Measurements from ENCODE around the gene PTPN11. TPM values are rescaled to one million over a fixed set of nuclear protein-coding genes. Genes with fewer than 3 reads are reported as not detected.

PTPN11 gene
- total RNA-seq, 1 donor from 2014 or later = 77.3 TPM

GRCh38 chr12:112420740-112421139 lies 2.0 kb downstream of the PTPN11 start:
- DNase-seq (ENCODE audit: low spot score, unreplicated experiment) = no peak
- Mint-ChIP-seq H3K27ac (peak overlapping the region; percentile 99), H3K27me3 (no peaks in the 10 kb centered on the region), H3K36me3 (ENCODE audit: insufficient read depth) (no peaks in the 10 kb centered on the region), H3K9me3 (ENCODE audit: low read depth) (no peaks in the 10 kb centered on the region), H3K4me3 (ENCODE audit: low read depth) (peak overlapping the region; percentile 92), H3K4me1 (ENCODE audit: low read depth) (peaks cover 10% of the 10 kb centered on the region)
- TF ChIP-seq CTCF (IDR thresholded peaks at IDR 0.05; ENCODE audit: unreplicated experiment) = no peak

GRCh38 chr12:112421363-112421762 lies 2.6 kb downstream of the PTPN11 start:
- H3K9me3 Mint-ChIP-seq (ENCODE audit: low read depth) = no peaks in the 10 kb centered on the region
- no peaks in the 10 kb centered on the region for H3K36me3 Mint-ChIP-seq (ENCODE audit: insufficient read depth)
- TF ChIP-seq CTCF (IDR thresholded peaks at IDR 0.05; ENCODE audit: unreplicated experiment) = no peak
- no peak overlapping the region for H3K27ac Mint-ChIP-seq
- H3K4me1 Mint-ChIP-seq (ENCODE audit: low read depth) = peaks cover 10% of the 10 kb centered on the region
- no peak for DNase-seq (ENCODE audit: low spot score, unreplicated experiment)
- H3K4me3 Mint-ChIP-seq (ENCODE audit: low read depth) = no peak overlapping the region
- no peaks in the 10 kb centered on the region for H3K27me3 Mint-ChIP-seq

GRCh38 chr12:112422531-112422930 lies 3.8 kb downstream of the PTPN11 start:
- Mint-ChIP-seq H3K27ac (no peak overlapping the region), H3K9me3 (ENCODE audit: low read depth) (no peaks in the 10 kb centered on the region), H3K36me3 (ENCODE audit: insufficient read depth) (no peaks in the 10 kb centered on the region), H3K4me1 (ENCODE audit: low read depth) (peaks cover 10% of the 10 kb centered on the region), H3K4me3 (ENCODE audit: low read depth) (no peak overlapping the region), H3K27me3 (no peaks in the 10 kb centered on the region)
- DNase-seq (ENCODE audit: low spot score, unreplicated experiment) = no peak
- no peak for TF ChIP-seq CTCF (IDR thresholded peaks at IDR 0.05; ENCODE audit: unreplicated experiment)

- TF ChIP-seq CTCF (IDR thresholded peaks at IDR 0.05; ENCODE audit: unreplicated experiment) = no peak
- H3K36me3 Mint-ChIP-seq (ENCODE audit: insufficient read depth) = no peaks in the 10 kb centered on the region
These were observed 5.4 kb downstream of the PTPN11 start for GRCh38 chr12:112424126-112424525.

GRCh38 chr12:112425582-112426382 lies 7.0 kb downstream of the PTPN11 start:
- Mint-ChIP-seq H3K27me3 (no peaks in the 10 kb centered on the region), H3K4me1 (ENCODE audit: low read depth) (peaks cover under 1% of the 10 kb centered on the region), H3K4me3 (ENCODE audit: low read depth) (no peak overlapping the region), H3K27ac (no peak overlapping the region), H3K9me3 (ENCODE audit: low read depth) (no peaks in the 10 kb centered on the region), H3K36me3 (ENCODE audit: insufficient read depth) (no peaks in the 10 kb centered on the region)
- TF ChIP-seq CTCF (IDR thresholded peaks at IDR 0.05; ENCODE audit: unreplicated experiment) = no peak
- DNase-seq (ENCODE audit: low spot score, unreplicated experiment) = no peak

More at GRCh38 chr12:112424126-112424525, 5.4 kb downstream of the PTPN11 start:
- H3K9me3 Mint-ChIP-seq (ENCODE audit: low read depth) = no peaks in the 10 kb centered on the region
- no peak for DNase-seq (ENCODE audit: low spot score, unreplicated experiment)
- H3K4me3 Mint-ChIP-seq (ENCODE audit: low read depth) = no peak overlapping the region
- no peaks in the 10 kb centered on the region for H3K27me3 Mint-ChIP-seq
- no peak overlapping the region for H3K27ac Mint-ChIP-seq
- H3K4me1 Mint-ChIP-seq (ENCODE audit: low read depth) = peaks cover 8% of the 10 kb centered on the region
